Activated naive CD4-positive, alpha-beta T cell treated with anti-CD3 and anti-CD28 coated beads for 36 hours (primary cell): Measurements from ENCODE around the gene ARHGAP4. TPM values are rescaled to one million over a fixed set of nuclear protein-coding genes. Genes with fewer than 3 reads are reported as not detected.

Experiments
- CTCF ChIA-PET: fragments of 350-600 bp; sonication (Branson Sonifier 250); formaldehyde crosslinking; loops from one replicate; lab custom pipeline; 2021; ENCODE audit warnings: antibody characterized with exemption; lab: Charles Lee
- DNase-seq: peaks from one replicate; pipeline ENCODE4 v3.0.0-alpha.2; 2020
- H3K27ac Mint-ChIP-seq: one replicate; pipeline ENCODE4 v1.8.0; 2021; ENCODE audit warnings: mild to moderate bottlenecking, mixed read lengths
- H3K27me3 Mint-ChIP-seq: one replicate; pipeline ENCODE4 v1.8.0; 2021; ENCODE audit warnings: low read depth, mixed read lengths
- H3K36me3 Mint-ChIP-seq: one replicate; pipeline ENCODE4 v1.8.0; 2021; ENCODE audit warnings: low read depth, mixed read lengths
- H3K4me1 Mint-ChIP-seq: one replicate; pipeline ENCODE4 v1.8.0; 2021; ENCODE audit warnings: low read depth, mixed read lengths
- H3K4me3 Mint-ChIP-seq: one replicate; pipeline ENCODE4 v1.8.0; 2021; ENCODE audit warnings: mild to moderate bottlenecking, moderate library complexity, mixed read lengths
- H3K9me3 Mint-ChIP-seq: one replicate; pipeline ENCODE4 v1.8.0; 2021; ENCODE audit warnings: mixed read lengths
- intact Hi-C: fragments of 100-400 bp; cut with micrococcal nuclease; formaldehyde crosslinking; loops from one replicate; pipeline ENCODE4 v1.15.1; 2023
- total RNA-seq, 2 experiments: library from RNA; stranded (reverse); gene quantifications; one replicate each; pipeline ENCODE4 v1.2.3, GENCODE V29; 2021

Gene ARHGAP4
- total RNA-seq, 2 experiments from 2014 or later: 154 to 161 TPM

- no peak for DNase-seq
- Mint-ChIP-seq H3K9me3 (no peaks in the 10 kb centered on the region), H3K27ac (no peak overlapping the region), H3K4me1 (peaks cover 2% of the 10 kb centered on the region), H3K27me3 (no peaks in the 10 kb centered on the region), H3K4me3 (no peak overlapping the region), H3K36me3 (no peaks in the 10 kb centered on the region)
- intact Hi-C loops: no loop called here
- CTCF ChIA-PET: interaction anchor here (1.1 kb wide), 1 partner anchor 44 kb away, joined by 3 read pairs; no protein-coding TSS in a partner anchor
These were observed 63.5 kb downstream of the ARHGAP4 start for GRCh38 chrX:153862369-153863250.

GRCh38 chrX:153861733-153862310 is 64.2 kb downstream of the ARHGAP4 start:
- intact Hi-C loops: no loop called here
- no peaks in the 10 kb centered on the region for H3K9me3 Mint-ChIP-seq
- H3K4me3 Mint-ChIP-seq: no peak overlapping the region
- H3K4me1 Mint-ChIP-seq: peaks cover 9% of the 10 kb centered on the region
- H3K36me3 Mint-ChIP-seq: no peaks in the 10 kb centered on the region
- H3K27me3 Mint-ChIP-seq: no peaks in the 10 kb centered on the region
- CTCF ChIA-PET: no interaction called here
- H3K27ac Mint-ChIP-seq: no peak overlapping the region
- no peak for DNase-seq

GRCh38 chrX:153861151-153861550 is 64.9 kb downstream of the ARHGAP4 start:
- CTCF ChIA-PET: no interaction called here
- intact Hi-C loops: no loop called here
- Mint-ChIP-seq H3K27ac (no peak overlapping the region), H3K4me1 (peaks cover 13% of the 10 kb centered on the region), H3K27me3 (no peaks in the 10 kb centered on the region), H3K36me3 (no peaks in the 10 kb centered on the region), H3K9me3 (no peaks in the 10 kb centered on the region), H3K4me3 (no peak overlapping the region)
- DNase-seq: no peak

Other genes with a start within 250 kb of the ARHGAP4 start
- under 1 TPM; 0.32 to 0.41 TPM for gene SLC6A8, start 238.3 kb downstream of the ARHGAP4 start, total RNA-seq
- gene BCAP31, start 201.9 kb downstream of the ARHGAP4 start, total RNA-seq: 10 to 100 TPM; 69.5 to 71.2 TPM
- gene ABCD1, start 201.4 kb downstream of the ARHGAP4 start, total RNA-seq: 1 to 10 TPM; 2.5 to 3.4 TPM
- gene PLXNB3, start 162.0 kb downstream of the ARHGAP4 start, total RNA-seq: under 1 TPM; 0.05 to 0.44 TPM
- not detected for gene SRPK3, start 145.2 kb downstream of the ARHGAP4 start, total RNA-seq
- gene IDH3G, start 131.9 kb downstream of the ARHGAP4 start, total RNA-seq: 10 to 100 TPM; 46.3 to 49.9 TPM
- gene SSR4, start 131.6 kb downstream of the ARHGAP4 start, total RNA-seq: 100 to 1,000 TPM; 148 to 152 TPM
- 1 to 10 TPM in 1 of 2 experiments, under 1 TPM in 1; 0.83 to 1.0 TPM for gene PDZD4, start 95.7 kb downstream of the ARHGAP4 start, total RNA-seq
- under 1 TPM; 0.40 to 0.57 TPM for gene L1CAM, start 40.1 kb downstream of the ARHGAP4 start, total RNA-seq
- not detected for gene AVPR2, start 21.6 kb downstream of the ARHGAP4 start, total RNA-seq
- 100 to 1,000 TPM; 120 to 121 TPM for gene NAA10, start 8.8 kb upstream of the ARHGAP4 start, total RNA-seq
- 10 to 100 TPM; 11.3 to 13.1 TPM for gene RENBP, start 18.4 kb upstream of the ARHGAP4 start, total RNA-seq
- 10 to 100 TPM; 85.0 to 86.1 TPM for gene HCFC1, start 45.6 kb upstream of the ARHGAP4 start, total RNA-seq
- gene TMEM187, start 46.5 kb upstream of the ARHGAP4 start, total RNA-seq: 1 to 10 TPM; 6.2 to 6.7 TPM
- gene IRAK1, start 93.6 kb upstream of the ARHGAP4 start, total RNA-seq: 10 to 100 TPM; 77.2 to 82.6 TPM
- 10 to 100 TPM; 47.1 to 50.2 TPM for gene MECP2, start 171.5 kb upstream of the ARHGAP4 start, total RNA-seq
- gene OPN1LW, start 218.0 kb upstream of the ARHGAP4 start, total RNA-seq: not detected